BE2C (cell line): ENCODE measurements around the gene EHD1.
"Not testable (repeated sequence)": the region's sequence is repeated elsewhere in the genome, so short reads cannot be mapped to it uniquely, and the experiment has no call there.

Experiments used
- DNase-seq: peaks from one replicate; pipeline ENCODE4 v3.0.0-alpha.2; 2020
- H3K27me3 ChIP-seq: fragments of 250-450 bp; sonication (Bioruptor Pico); 2 replicates; pipeline ENCODE4 v1.5.1; 2020; ENCODE audit warnings: mild to moderate bottlenecking
- H3K36me3 ChIP-seq: fragments of 250-450 bp; sonication (Bioruptor Pico); 2 replicates; pipeline ENCODE4 v1.5.1; 2020; ENCODE audit warnings: mild to moderate bottlenecking
- H3K4me1 ChIP-seq: fragments of 250-450 bp; sonication (Bioruptor Pico); 2 replicates; pipeline ENCODE4 v1.5.1; 2020
- H3K4me3 ChIP-seq: 2 replicates; pipeline ENCODE4 v1.5.1; 2011; ENCODE audit warnings: low read depth, low read length
- H3K9me3 ChIP-seq: fragments of 250-450 bp; sonication (Bioruptor Pico); 2 replicates; pipeline ENCODE4 v1.5.1; 2020
- CTCF ChIP-seq: IDR thresholded peaks from 2 replicates; pipeline ENCODE4 v1.5.1; 2012; ENCODE audit warnings: mild to moderate bottlenecking, low read depth, low read length

EHD1 gene

GRCh38 chr11:64826578-64827450, 51.6 kb downstream of the EHD1 start:
- Histone ChIP-seq H3K9me3 (no peaks in the 10 kb centered on the region), H3K27me3 (no peaks in the 10 kb centered on the region), H3K4me3 (no peak overlapping the region), H3K4me1 (no peaks in the 10 kb centered on the region), H3K36me3 (no peaks in the 10 kb centered on the region)
- TF ChIP-seq CTCF, result no peak
- no peak for DNase-seq

DNA sequence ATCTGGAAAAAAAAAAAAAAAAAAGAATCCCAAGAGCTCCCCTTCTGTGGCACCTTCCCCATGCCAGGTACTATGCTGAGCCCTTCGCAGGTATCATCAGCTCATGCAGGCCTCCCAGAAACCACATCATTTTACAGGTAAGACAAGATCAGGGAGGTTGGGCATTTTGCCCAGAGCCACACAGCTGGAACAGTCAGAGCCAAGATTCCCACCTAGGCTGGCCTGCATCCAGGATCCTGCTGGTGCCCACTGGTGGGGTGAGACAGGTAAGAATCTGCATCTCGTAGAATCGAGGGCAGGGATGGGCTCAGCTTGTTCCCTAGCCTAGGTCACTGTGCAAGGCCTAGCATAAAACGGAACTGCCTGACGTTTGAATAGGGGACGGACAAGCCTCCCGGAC, 52.4 kb downstream of the EHD1 start:
- Histone ChIP-seq H3K36me3 (no peaks in the 10 kb centered on the region), H3K4me1 (no peaks in the 10 kb centered on the region), H3K27me3 (no peaks in the 10 kb centered on the region), H3K4me3 (no peak overlapping the region), H3K9me3 (no peaks in the 10 kb centered on the region)
- DNase-seq, result no peak
- TF ChIP-seq CTCF, result no peak

GRCh38 chr11:64823568-64824119, 54.8 kb downstream of the EHD1 start:
- H3K4me1 ChIP-seq, result no peaks in the 10 kb centered on the region
- no peak for DNase-seq
- H3K9me3 ChIP-seq, result no peaks in the 10 kb centered on the region
- H3K36me3 ChIP-seq, result no peaks in the 10 kb centered on the region
- no peaks in the 10 kb centered on the region for H3K27me3 ChIP-seq
- TF ChIP-seq CTCF, result no peak
- H3K4me3 ChIP-seq, result no peak overlapping the region

DNA sequence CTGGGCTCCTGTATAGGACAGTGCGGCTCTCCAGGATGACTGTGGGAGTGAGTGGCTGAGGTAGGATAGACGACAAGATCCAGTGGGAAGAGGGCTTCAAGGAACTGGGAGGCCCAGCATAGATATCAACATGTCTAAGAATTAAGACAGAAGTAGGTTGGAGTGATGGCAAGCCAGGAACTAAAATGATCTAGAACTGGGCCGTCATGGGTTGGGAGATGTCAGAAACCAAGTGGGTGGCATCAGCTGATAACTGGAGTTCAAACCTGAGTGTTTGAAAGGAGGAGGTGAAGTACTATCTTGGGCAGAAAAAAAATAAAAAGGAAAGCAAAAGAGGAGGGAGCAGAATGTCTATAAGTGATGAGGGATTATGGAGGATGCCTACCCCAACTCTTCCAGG, 60.9 kb downstream of the EHD1 start:
- no peak for DNase-seq
- no peaks in the 10 kb centered on the region for H3K9me3 ChIP-seq
- H3K4me1 ChIP-seq, result no peaks in the 10 kb centered on the region
- H3K27me3 ChIP-seq, result no peaks in the 10 kb centered on the region
- H3K4me3 ChIP-seq, result no peak overlapping the region
- no peak for TF ChIP-seq CTCF
- no peaks in the 10 kb centered on the region for H3K36me3 ChIP-seq

DNA sequence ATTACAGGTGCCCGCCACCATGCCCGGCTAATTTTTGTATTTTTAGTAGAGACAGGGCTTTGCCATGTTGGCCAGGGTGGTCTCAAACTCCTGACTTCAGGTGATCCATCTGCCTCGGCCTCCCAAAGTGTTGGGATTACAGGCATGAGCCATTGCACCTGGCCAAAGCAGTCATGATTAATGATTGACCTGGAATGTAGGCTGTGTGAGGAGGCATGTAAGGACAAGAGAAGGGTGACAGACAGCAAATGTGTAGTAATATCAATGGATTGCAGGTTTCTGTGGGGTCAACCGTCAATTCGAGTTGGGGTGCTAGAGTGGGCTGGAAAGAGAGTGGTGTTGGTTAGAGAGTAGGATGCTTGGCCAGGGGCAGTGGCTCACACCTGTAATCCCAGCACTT, 63.0 kb downstream of the EHD1 start:
- not testable (repeated sequence) for H3K4me3 ChIP-seq, H3K27me3 ChIP-seq, DNase-seq, H3K9me3 ChIP-seq, H3K4me1 ChIP-seq, H3K36me3 ChIP-seq

DNA sequence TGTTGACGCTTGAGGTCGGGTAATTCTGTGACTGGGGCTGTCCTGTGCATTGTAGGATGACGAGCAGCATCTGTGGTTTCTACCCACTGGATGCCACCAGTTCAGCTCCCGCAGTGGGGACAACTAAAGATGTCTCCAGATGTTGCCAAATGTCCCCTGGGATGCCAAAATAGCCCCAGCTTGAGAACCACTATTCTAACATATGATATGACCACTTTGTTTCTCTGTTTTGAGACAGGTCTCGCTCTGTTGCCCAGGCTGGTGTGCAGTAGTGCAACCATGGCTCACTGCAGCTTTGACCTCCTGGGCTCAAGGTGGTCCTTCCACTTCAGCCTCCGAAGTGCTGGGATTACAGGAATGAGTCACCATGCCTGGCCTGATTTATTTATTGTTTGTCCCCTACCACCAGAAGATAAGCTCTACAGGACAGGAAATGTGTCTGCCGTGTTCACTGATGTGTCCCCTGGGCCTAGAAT, 63.7 kb downstream of the EHD1 start:
- no peak for DNase-seq

More for the DNA sequence above, 63.7 kb downstream of the EHD1 start:
- Histone ChIP-seq H3K27me3 (no peaks in the 10 kb centered on the region), H3K9me3 (no peaks in the 10 kb centered on the region), H3K4me3 (no peak overlapping the region), H3K4me1 (no peaks in the 10 kb centered on the region), H3K36me3 (no peaks in the 10 kb centered on the region)
- TF ChIP-seq CTCF, result no peak
